BE2C (cell line): ENCODE measurements around the gene ASF1A. TPM values are rescaled to one million over a fixed set of nuclear protein-coding genes. Genes with fewer than 3 reads are reported as not detected.

ENCODE experiments used
- DNase-seq: peaks from one replicate; pipeline ENCODE4 v3.0.0-alpha.2; 2020
- H3K27me3 ChIP-seq: fragments of 250-450 bp; sonication (Bioruptor Pico); 2 replicates; pipeline ENCODE4 v1.5.1; 2020; ENCODE audit warnings: mild to moderate bottlenecking
- H3K36me3 ChIP-seq: fragments of 250-450 bp; sonication (Bioruptor Pico); 2 replicates; pipeline ENCODE4 v1.5.1; 2020; ENCODE audit warnings: mild to moderate bottlenecking
- H3K4me1 ChIP-seq: fragments of 250-450 bp; sonication (Bioruptor Pico); 2 replicates; pipeline ENCODE4 v1.5.1; 2020
- H3K4me3 ChIP-seq: 2 replicates; pipeline ENCODE4 v1.5.1; 2011; ENCODE audit warnings: low read depth, low read length
- H3K9me3 ChIP-seq: fragments of 250-450 bp; sonication (Bioruptor Pico); 2 replicates; pipeline ENCODE4 v1.5.1; 2020
- polyA plus RNA-seq: library from polyadenylated mRNA; unstranded; fragments of >200 nt; gene quantifications from one replicate; pipeline ENCODE4 v1.2.1, GENCODE V29; 2012; ENCODE audit warnings: low read depth, missing spikeins; ENCODE audit not compliant: insufficient read length, insufficient read depth
- TF ChIP-seq, protein P1 (sequence below): IDR thresholded peaks from 2 replicates; pipeline ENCODE4 v1.5.1; 2012; ENCODE audit warnings: mild to moderate bottlenecking, low read depth, low read length

The ASF1A gene
- 19.9 TPM for polyA plus RNA-seq

DNA sequence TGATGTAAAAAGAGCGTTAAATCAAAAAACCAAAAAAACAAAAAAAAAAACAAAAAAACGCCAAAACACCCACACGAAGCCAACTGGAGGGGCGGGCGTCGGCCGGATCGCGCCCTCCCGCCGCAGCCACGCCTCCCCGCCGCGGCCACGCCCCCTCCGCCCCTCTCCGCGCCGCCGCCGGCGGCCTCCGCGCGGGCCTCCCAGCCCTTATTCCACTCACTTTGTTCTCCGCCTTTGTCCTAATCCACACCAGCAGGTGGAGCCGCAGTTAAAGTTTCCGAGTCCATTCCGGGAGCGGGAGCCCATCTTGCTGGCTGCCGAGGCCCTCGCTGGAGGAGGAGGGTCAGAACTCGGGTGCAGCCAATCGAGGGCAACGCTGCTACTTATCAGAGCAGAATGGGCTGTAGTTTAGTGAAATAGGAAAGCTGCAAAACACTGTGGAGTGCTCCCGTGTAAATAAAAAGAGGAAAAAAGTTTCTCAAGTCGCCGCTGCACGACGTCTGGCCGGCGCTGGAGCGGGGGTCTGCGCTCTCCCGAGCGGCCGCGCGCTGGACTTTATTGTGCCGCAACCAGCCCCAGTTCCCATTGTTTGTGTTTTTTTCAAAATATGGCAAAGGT, at the start of gene ASF1A:
TSS of gene ASF1A (plus strand) at position 346 of the 618 bp plus-strand sequence. CDS start at position 608, 262 bp downstream.
- H3K4me3 ChIP-seq = peak within 1 kb of the TSS; percentile 97
- TF ChIP-seq, protein P1, sequence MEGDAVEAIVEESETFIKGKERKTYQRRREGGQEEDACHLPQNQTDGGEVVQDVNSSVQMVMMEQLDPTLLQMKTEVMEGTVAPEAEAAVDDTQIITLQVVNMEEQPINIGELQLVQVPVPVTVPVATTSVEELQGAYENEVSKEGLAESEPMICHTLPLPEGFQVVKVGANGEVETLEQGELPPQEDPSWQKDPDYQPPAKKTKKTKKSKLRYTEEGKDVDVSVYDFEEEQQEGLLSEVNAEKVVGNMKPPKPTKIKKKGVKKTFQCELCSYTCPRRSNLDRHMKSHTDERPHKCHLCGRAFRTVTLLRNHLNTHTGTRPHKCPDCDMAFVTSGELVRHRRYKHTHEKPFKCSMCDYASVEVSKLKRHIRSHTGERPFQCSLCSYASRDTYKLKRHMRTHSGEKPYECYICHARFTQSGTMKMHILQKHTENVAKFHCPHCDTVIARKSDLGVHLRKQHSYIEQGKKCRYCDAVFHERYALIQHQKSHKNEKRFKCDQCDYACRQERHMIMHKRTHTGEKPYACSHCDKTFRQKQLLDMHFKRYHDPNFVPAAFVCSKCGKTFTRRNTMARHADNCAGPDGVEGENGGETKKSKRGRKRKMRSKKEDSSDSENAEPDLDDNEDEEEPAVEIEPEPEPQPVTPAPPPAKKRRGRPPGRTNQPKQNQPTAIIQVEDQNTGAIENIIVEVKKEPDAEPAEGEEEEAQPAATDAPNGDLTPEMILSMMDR = peak; percentile 61
- H3K36me3 ChIP-seq = peaks cover 6% of the 10 kb centered on the region
- H3K9me3 ChIP-seq = no peaks in the 10 kb centered on the region
- peak; percentile 97 for DNase-seq
- H3K27me3 ChIP-seq = no peaks in the 10 kb centered on the region
- H3K4me1 ChIP-seq = peaks cover 5% of the 10 kb centered on the region

DNA sequence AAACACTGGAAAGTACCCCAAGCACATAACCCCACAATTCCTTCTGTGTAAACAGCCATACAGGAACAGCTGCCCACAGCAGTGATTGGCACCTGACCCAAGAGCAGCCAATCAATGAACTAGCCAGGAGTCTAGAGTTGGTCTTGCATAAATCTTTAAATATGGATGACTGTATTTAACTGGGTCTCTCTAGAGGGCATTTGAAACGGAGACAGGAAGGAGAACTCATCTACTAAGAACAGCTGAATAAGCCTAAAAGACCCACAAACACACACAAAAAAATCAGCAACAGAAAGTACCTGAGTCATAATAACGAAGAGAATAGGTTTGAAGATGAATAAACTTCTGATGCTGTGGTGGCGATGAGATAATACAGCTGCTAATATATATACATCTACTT, 49.0 kb upstream of the ASF1A start:
- no peaks in the 10 kb centered on the region for H3K4me1 ChIP-seq
- H3K4me3 ChIP-seq = no peak overlapping the region
- H3K36me3 ChIP-seq = no peaks in the 10 kb centered on the region
- DNase-seq = no peak
- no peaks in the 10 kb centered on the region for H3K9me3 ChIP-seq
- TF ChIP-seq, protein P1 = no peak
- H3K27me3 ChIP-seq = no peaks in the 10 kb centered on the region

DNA sequence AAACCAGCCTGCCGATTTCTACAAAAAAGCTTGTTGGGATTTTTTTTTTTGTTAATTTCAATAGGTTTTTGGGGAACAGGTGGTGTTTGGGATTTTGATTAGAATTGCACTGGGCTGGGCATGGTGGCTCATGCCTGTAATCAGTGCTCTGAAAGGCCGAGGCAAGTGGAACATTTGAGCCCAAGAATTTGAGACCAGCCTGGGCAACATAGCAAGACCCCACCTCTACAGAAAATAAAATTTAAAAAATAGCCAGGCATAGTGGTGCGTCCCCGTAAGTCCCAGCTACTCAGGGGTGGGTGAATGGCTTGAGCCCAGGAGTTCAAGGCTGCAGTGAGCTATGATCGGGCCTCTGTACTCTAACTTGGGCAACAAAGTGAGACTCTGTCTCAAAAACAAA, 40.5 kb upstream of the ASF1A start:
- no peak for DNase-seq
- Histone ChIP-seq H3K9me3 (no peaks in the 10 kb centered on the region), H3K4me1 (no peaks in the 10 kb centered on the region), H3K4me3 (no peak overlapping the region), H3K36me3 (no peaks in the 10 kb centered on the region), H3K27me3 (no peaks in the 10 kb centered on the region)
- TF ChIP-seq, protein P1 = no peak

DNA sequence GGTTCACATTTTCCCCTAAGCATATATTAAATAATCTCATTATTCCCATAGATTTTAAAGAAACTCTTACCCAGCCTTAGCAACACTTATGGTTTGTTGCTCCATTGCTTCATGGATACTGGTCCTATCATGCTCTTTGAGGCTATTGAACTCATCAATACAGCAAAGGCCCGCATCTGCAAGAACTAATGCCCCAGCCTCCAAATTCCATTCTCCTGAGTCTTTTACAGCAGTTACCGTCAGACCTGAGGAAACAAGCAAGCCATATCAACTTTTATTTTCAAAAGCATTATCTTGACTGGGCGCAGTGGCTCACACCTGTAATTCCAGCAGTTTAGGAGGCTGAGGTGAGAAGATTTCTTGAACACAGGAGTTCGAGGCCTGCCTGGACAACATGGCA, 37.7 kb upstream of the ASF1A start:
- no peak overlapping the region for H3K4me3 ChIP-seq
- no peaks in the 10 kb centered on the region for H3K9me3 ChIP-seq
- DNase-seq = no peak
- no peaks in the 10 kb centered on the region for H3K36me3 ChIP-seq
- TF ChIP-seq, protein P1 = no peak
- no peaks in the 10 kb centered on the region for H3K27me3 ChIP-seq
- H3K4me1 ChIP-seq = no peaks in the 10 kb centered on the region

DNA sequence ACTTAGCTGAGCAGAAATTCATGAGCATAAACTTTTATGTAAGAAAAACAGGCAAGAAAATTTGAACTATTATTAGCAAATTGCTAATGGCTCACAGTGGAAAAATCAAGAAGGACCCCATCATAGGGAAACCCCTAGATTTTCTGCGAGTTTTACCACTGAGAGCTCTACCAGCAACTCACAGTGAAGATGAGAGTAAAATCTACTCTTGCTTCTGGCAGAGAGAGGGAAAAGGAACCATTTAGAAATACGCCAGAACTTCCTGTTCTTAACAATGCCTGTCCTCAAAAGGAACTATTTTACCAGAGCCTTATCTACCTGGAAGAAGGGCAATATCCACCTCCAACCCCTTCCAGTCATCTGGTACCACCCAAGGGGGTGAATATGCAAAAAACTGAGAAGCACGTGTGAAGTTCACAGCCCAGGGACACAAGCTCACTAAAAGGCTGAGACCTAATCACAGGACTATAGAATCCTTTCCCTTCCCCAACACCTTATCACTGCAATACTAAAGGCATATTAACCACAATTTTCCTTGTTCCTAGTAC, 34.4 kb upstream of the ASF1A start:
- TF ChIP-seq, protein P1 = no peak

DNA sequence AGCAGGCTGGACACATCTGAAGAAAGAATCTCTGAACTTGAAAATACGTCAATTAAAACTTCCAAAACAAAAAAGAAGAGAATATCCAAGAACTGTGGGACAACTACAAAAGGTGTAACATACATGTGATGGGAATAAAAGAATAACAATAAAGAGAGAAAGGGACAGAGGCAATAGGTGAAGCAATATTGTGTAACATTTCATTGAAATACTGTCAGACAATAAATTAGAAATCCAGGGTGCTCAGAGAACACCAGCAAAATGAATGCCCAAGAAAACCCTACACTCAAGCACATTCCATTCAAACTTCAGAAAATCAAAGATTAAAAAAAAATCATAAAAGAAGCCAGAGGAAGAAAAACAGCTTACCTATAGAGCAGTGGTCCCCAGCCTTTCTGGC, 33.6 kb upstream of the ASF1A start:
- Histone ChIP-seq H3K36me3 (no peaks in the 10 kb centered on the region), H3K4me3 (no peak overlapping the region), H3K4me1 (no peaks in the 10 kb centered on the region), H3K9me3 (no peaks in the 10 kb centered on the region), H3K27me3 (no peaks in the 10 kb centered on the region)
- TF ChIP-seq, protein P1 = no peak
- DNase-seq = no peak

More for the DNA sequence above, 34.4 kb upstream of the ASF1A start:
- no peaks in the 10 kb centered on the region for H3K27me3 ChIP-seq
- no peak for DNase-seq
- H3K4me3 ChIP-seq = no peak overlapping the region
- H3K4me1 ChIP-seq = no peaks in the 10 kb centered on the region
- H3K9me3 ChIP-seq = no peaks in the 10 kb centered on the region
- no peaks in the 10 kb centered on the region for H3K36me3 ChIP-seq
